ENCODE measurements around the gene ELAVL2.

Gene ELAVL2

GRCh38 chr9:23754551-23754950, 71.5 kb downstream of the ELAVL2 start:
- DNase-seq, result no peak
- Histone ChIP-seq H3K27me3 (ENCODE audit: insufficient read depth, low read depth, severe bottlenecking) (no peaks in the 10 kb centered on the region), H3K27ac (no peak overlapping the region), H3K36me3 (no peaks in the 10 kb centered on the region), H3K4me3 (ENCODE audit: low read depth, low read length) (no peak overlapping the region), H3K9me3 (ENCODE audit: severe bottlenecking) (no peaks in the 10 kb centered on the region)
- TF ChIP-seq, protein P1, sequence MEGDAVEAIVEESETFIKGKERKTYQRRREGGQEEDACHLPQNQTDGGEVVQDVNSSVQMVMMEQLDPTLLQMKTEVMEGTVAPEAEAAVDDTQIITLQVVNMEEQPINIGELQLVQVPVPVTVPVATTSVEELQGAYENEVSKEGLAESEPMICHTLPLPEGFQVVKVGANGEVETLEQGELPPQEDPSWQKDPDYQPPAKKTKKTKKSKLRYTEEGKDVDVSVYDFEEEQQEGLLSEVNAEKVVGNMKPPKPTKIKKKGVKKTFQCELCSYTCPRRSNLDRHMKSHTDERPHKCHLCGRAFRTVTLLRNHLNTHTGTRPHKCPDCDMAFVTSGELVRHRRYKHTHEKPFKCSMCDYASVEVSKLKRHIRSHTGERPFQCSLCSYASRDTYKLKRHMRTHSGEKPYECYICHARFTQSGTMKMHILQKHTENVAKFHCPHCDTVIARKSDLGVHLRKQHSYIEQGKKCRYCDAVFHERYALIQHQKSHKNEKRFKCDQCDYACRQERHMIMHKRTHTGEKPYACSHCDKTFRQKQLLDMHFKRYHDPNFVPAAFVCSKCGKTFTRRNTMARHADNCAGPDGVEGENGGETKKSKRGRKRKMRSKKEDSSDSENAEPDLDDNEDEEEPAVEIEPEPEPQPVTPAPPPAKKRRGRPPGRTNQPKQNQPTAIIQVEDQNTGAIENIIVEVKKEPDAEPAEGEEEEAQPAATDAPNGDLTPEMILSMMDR (IDR thresholded peaks at IDR 0.05; ENCODE audit: low read depth, low read length), result no peak

DNA sequence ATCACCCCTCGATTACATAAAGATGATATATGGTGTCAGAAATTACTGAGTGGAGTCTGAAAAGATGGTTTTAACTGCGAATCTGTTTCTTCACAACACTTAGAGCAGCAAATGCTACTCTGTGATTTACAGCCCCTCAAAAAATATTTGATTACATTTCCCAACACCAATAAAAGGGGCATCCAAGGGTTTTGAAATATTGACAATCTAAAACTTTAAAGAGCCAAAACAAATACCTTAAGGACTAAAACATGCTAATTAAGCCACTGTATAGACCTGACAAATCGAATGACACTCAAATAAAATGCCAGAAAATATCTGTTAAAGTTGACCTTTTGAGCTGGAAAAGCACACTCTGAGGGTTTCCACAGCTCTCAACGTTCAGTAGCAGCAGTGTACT, 73.2 kb downstream of the ELAVL2 start:
- DNase-seq, result no peak
- H3K4me3 ChIP-seq (ENCODE audit: low read depth, low read length), result no peak overlapping the region
- TF ChIP-seq, protein P1 (IDR thresholded peaks at IDR 0.05; ENCODE audit: low read depth, low read length), result no peak
- no peaks in the 10 kb centered on the region for H3K36me3 ChIP-seq
- no peaks in the 10 kb centered on the region for H3K27me3 ChIP-seq (ENCODE audit: insufficient read depth, low read depth, severe bottlenecking)
- no peak overlapping the region for H3K27ac ChIP-seq
- H3K9me3 ChIP-seq (ENCODE audit: severe bottlenecking), result no peaks in the 10 kb centered on the region

DNA sequence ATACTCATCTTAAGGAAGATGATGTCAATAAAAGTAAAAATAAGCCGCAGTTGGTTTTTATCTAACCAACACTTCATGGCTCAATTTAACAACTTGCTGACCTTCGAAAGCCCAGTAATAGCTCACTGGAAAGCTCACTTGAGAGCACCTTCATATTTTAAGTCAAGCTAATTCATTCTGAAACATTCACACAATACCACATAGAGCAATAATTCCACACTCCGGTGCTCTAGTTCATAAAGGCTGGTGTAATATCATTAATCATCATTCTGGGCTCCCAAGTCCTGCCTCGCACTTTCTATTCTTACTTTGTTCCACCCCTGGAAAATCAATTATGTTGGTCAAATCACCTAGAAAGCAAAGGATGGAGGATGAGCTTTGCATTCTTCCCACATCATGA, 74.4 kb downstream of the ELAVL2 start:
- TF ChIP-seq, protein P1 (IDR thresholded peaks at IDR 0.05; ENCODE audit: low read depth, low read length), result no peak
- no peak overlapping the region for H3K4me3 ChIP-seq (ENCODE audit: low read depth, low read length)
- H3K27ac ChIP-seq, result no peak overlapping the region
- DNase-seq, result no peak
- no peaks in the 10 kb centered on the region for H3K27me3 ChIP-seq (ENCODE audit: insufficient read depth, low read depth, severe bottlenecking)
- H3K9me3 ChIP-seq (ENCODE audit: severe bottlenecking), result no peaks in the 10 kb centered on the region
- no peaks in the 10 kb centered on the region for H3K36me3 ChIP-seq

GRCh38 chr9:23750808-23751207, 75.2 kb downstream of the ELAVL2 start:
- Histone ChIP-seq H3K9me3 (ENCODE audit: severe bottlenecking) (no peaks in the 10 kb centered on the region), H3K27ac (no peak overlapping the region), H3K36me3 (no peaks in the 10 kb centered on the region; the same call in 1 of the 2 replicates), H3K27me3 (ENCODE audit: insufficient read depth, low read depth, severe bottlenecking) (no peaks in the 10 kb centered on the region), H3K4me3 (ENCODE audit: low read depth, low read length) (no peak overlapping the region)
- DNase-seq, result no peak
- TF ChIP-seq, protein P1 (IDR thresholded peaks at IDR 0.05; ENCODE audit: low read depth, low read length), result no peak

DNA sequence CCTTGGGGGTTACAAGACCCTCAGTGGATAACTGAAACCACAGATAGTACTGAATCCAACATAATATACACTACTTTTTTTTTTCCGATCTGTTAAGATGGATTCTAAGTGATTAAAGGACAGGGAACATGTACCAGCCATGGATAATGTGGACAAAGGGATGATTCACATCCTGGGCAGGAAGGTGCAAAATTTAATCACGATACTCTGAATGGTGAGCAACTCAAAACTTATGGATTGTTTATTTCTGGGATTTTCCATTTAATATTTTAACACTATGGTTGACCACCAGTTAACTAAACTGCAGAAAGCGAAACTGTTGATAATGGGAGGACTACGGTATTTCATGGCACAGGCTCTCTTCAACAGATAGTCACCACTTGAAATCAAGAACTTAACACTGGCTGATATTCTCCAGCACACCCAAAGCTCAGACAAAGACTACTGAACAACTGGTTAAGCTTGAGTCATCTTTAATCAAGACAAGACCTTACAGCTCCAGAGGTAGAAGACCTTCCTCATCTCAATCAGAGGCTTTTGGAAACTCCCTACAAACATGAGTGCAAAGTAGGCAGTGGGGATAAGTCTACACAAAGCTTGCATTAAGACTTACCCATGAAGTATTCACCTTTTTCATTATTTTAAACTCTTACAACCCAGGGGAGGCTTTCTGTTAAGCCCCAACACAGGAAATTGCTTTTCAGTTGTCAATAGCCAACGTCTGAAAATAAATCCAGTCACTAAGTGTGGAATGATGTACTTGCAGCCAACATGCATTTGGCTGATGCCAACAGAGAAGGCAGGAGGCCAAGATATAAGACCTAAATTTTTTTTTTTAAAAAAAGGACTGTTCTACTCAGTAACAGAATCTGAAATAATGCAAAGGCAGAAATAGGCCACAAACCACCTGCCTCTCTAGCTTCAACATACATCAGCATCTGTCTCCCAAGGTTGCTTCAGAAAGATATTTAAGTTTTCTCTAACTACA, 78.7 kb downstream of the ELAVL2 start:
- Histone ChIP-seq H3K27ac (no peak overlapping the region), H3K4me3 (ENCODE audit: low read depth, low read length) (no peak overlapping the region), H3K27me3 (ENCODE audit: insufficient read depth, low read depth, severe bottlenecking) (no peaks in the 10 kb centered on the region), H3K36me3 (no peaks in the 10 kb centered on the region; the same call in 1 of the 2 replicates), H3K9me3 (ENCODE audit: severe bottlenecking) (no peaks in the 10 kb centered on the region)
- DNase-seq, result no peak
- TF ChIP-seq, protein P1 (IDR thresholded peaks at IDR 0.05; ENCODE audit: low read depth, low read length), result no peak

Measured in WERI-Rb-1 (cell line).